ENCODE data around the gene FAF2. TPM values are rescaled to one million over a fixed set of nuclear protein-coding genes. Genes with fewer than 3 reads are reported as not detected.

Gene FAF2
- total RNA-seq, 1 donor from 2014 or later: 35.7 TPM

DNA sequence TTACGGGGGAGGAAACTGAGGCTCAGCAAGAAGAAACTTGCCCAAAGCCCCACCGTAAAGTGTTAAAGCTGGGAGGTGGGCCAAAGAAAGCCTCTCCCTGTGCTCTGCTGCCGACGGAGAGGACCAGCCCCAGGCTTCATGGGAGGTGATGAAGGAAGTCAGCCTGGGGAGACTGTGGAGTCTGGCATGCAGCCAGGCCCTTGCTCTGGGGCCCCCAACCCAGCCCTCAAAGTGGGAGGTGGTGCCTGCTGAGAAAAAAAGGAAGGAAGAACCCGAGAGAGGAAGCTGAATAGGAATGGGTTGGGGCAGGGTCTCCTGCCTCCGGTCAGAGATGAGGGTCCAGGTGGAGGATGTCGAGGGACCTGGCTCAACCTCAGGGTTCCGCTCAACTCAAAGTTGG, 85.2 kb downstream of the FAF2 start:
- TF ChIP-seq, protein P1, sequence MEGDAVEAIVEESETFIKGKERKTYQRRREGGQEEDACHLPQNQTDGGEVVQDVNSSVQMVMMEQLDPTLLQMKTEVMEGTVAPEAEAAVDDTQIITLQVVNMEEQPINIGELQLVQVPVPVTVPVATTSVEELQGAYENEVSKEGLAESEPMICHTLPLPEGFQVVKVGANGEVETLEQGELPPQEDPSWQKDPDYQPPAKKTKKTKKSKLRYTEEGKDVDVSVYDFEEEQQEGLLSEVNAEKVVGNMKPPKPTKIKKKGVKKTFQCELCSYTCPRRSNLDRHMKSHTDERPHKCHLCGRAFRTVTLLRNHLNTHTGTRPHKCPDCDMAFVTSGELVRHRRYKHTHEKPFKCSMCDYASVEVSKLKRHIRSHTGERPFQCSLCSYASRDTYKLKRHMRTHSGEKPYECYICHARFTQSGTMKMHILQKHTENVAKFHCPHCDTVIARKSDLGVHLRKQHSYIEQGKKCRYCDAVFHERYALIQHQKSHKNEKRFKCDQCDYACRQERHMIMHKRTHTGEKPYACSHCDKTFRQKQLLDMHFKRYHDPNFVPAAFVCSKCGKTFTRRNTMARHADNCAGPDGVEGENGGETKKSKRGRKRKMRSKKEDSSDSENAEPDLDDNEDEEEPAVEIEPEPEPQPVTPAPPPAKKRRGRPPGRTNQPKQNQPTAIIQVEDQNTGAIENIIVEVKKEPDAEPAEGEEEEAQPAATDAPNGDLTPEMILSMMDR (conservative IDR thresholded peaks at IDR 0.05; ENCODE audit: low read depth, low read length): no peak
- no peak overlapping the region for H3K4me3 ChIP-seq (ENCODE audit: low read depth, low read length)
- DNase-seq (ENCODE audit: low read depth): no peak

- H3K4me3 ChIP-seq (ENCODE audit: low read depth, low read length): no peak overlapping the region
- TF ChIP-seq, protein P1 (conservative IDR thresholded peaks at IDR 0.05; ENCODE audit: low read depth, low read length): no peak
- no peak for DNase-seq (ENCODE audit: low read depth)
These were observed 85.9 kb downstream of the FAF2 start for GRCh38 chr5:176533894-176534611.

DNA sequence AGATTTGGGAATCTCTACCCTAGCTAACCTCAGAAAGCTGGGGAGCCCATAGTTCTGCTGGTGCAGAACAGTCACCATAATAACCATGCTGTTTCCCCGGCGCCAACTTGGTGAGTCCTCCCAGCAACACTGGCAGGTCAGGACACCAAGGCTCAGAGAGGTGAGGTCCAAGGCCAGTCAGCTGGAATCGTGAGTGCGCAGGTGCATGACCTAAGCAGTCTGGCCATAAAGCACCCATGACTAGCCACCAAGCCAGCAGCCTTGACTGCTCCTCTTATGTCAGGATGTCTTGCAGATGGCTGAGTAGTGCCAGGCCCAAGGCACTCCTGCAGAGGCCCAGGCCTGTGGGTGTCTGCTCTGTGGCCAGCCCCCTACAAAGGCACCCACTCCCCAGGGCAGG, 86.5 kb downstream of the FAF2 start:
- H3K4me3 ChIP-seq (ENCODE audit: low read depth, low read length): peak overlapping the region; percentile 88
- DNase-seq (ENCODE audit: low read depth): no peak
- TF ChIP-seq, protein P1 (conservative IDR thresholded peaks at IDR 0.05; ENCODE audit: low read depth, low read length): no peak

GRCh38 chr5:176535101-176535663, 87.0 kb downstream of the FAF2 start:
- TF ChIP-seq, protein P1 (conservative IDR thresholded peaks at IDR 0.05; ENCODE audit: low read depth, low read length): no peak
- DNase-seq (ENCODE audit: low read depth): no peak
- H3K4me3 ChIP-seq (ENCODE audit: low read depth, low read length): peak overlapping the region; percentile 88

DNA sequence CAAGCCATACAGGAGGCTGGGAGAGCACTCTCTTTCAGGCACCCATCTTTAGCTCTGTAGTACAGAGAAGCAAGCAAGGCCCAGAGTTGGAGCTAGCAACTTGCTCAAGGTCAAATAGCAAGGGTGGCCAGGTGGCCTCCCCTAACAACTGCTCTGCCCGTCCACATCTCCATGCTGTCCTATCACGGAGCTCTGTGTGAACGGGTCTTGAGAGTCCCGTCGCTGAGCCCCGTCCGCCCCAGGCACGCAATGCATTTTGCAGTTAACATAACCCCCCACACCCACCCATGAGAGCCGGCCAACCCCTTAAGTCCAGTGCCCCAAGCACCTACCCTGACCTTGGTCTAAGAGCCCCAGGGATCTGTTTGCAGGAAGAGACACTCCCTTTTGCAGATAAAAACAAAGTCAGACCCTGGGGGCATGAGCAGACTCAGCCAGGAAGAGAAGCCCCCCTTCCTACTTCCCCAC, 87.5 kb downstream of the FAF2 start:
- TF ChIP-seq, protein P1 (conservative IDR thresholded peaks at IDR 0.05; ENCODE audit: low read depth, low read length): no peak
- H3K4me3 ChIP-seq (ENCODE audit: low read depth, low read length): peak overlapping the region; percentile 88
- no peak for DNase-seq (ENCODE audit: low read depth)

GRCh38 chr5:176536132-176536901, 88.1 kb downstream of the FAF2 start:
- TF ChIP-seq, protein P1 (conservative IDR thresholded peaks at IDR 0.05; ENCODE audit: low read depth, low read length): peak; percentile 2
- peak overlapping the region; percentile 88 for H3K4me3 ChIP-seq (ENCODE audit: low read depth, low read length)
- DNase-seq (ENCODE audit: low read depth): no peak

Measured in epithelial cell of proximal tubule (primary cell).